ENCODE measurements around the gene NET1. TPM values are rescaled to one million over a fixed set of nuclear protein-coding genes. Genes with fewer than 3 reads are reported as not detected.

Gene NET1
- total RNA-seq, 2 donors from 2014 or later, result 22.2 to 37.5 TPM

DNA sequence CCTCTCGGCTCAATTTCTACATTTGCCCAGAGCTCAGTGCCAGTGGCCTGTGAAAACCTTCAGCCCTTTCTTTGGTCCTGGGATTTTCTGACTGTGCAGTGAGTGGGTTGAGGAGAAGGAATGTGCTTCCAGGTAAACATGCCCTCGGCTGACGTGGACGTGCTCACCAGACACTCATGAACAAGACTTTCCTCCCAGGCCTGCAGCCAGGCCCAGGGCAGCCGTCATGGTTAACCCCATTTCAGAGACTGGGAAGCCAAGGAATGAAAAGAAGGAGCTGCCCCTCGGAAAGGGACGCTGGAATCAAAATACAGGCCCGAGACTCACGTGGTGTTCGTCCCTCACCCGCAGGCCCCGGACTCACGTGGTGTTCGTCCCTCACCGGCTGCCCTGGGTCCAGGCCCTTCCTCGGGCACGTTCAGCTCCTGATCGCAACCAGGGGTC, 95.8 kb downstream of the NET1 start:
- peaks cover 8% of the 10 kb centered on the region for H3K4me1 Mint-ChIP-seq (ENCODE audit: low read depth)
- no peaks in the 10 kb centered on the region for H3K36me3 Mint-ChIP-seq (ENCODE audit: insufficient read depth in 2 of 2)
- no peak overlapping the region for H3K27ac Mint-ChIP-seq
- H3K27me3 Mint-ChIP-seq (ENCODE audit: low read depth), result peaks cover 25% of the 10 kb centered on the region
- DNase-seq (no peak), ATAC-seq (replicated peaks in 1 of 2) (no peak)
- no peaks in the 10 kb centered on the region for H3K9me3 Mint-ChIP-seq
- H3K4me3 Mint-ChIP-seq, result no peak overlapping the region

Other genes with a start within 250 kb of the NET1 start
- not detected for gene AKR1C8, start 227.4 kb upstream of the NET1 start, total RNA-seq
- not detected for gene AKR1C4, start 215.7 kb upstream of the NET1 start, total RNA-seq
- not detected for gene UCN3, start 47.6 kb upstream of the NET1 start, total RNA-seq
- not detected for gene TUBAL3, start 7.7 kb upstream of the NET1 start, total RNA-seq
- gene CALML5, start 87.0 kb downstream of the NET1 start, total RNA-seq, result not detected
- gene CALML3, start 112.4 kb downstream of the NET1 start, total RNA-seq, result not detected

Measured in activated T-cell treated with anti-CD3 and anti-CD28 coated beads, Interleukin-2, amount 50 U/mL, for 72 hours (primary cell).